Stomach smooth muscle (tissue), 2 donors: ENCODE results near the gene CD53.
"Not testable (repeated sequence)": the region's sequence is repeated elsewhere in the genome, so short reads cannot be mapped to it uniquely, and the experiment has no call there.

Experiments used
- H3K27ac ChIP-seq: one replicate; pipeline ENCODE4 v1.7.0; 2013; ENCODE audit warnings: mild to moderate bottlenecking, low read length, inconsistent platforms
- H3K27me3 ChIP-seq, 2 donors: one replicate each; pipeline ENCODE4 v1.7.0; 2013; ENCODE audit warnings: low read length in 2 of 2; ENCODE audit not compliant: insufficient read depth in 2 of 2, control insufficient read depth in 1 of 2
- H3K36me3 ChIP-seq, 2 donors: one replicate each; pipeline ENCODE4 v1.7.0; 2013; ENCODE audit warnings: low read length in 2 of 2; ENCODE audit not compliant: control insufficient read depth in 2 of 2, insufficient read depth in 2 of 2
- H3K4me1 ChIP-seq: one replicate; pipeline ENCODE4 v1.7.0; 2013; ENCODE audit warnings: low read length; ENCODE audit not compliant: control insufficient read depth, insufficient read depth
- H3K4me3 ChIP-seq, 2 donors: one replicate each; pipeline ENCODE4 v1.7.0; 2013; ENCODE audit warnings: low read length in 2 of 2
- H3K9ac ChIP-seq, 2 donors: one replicate each; pipeline ENCODE4 v1.7.0; 2013; ENCODE audit warnings: low read length in 2 of 2, mild to moderate bottlenecking in 1 of 2
- H3K9me3 ChIP-seq, 2 donors: one replicate each; pipeline ENCODE4 v1.7.0; 2013; ENCODE audit warnings: low read length in 2 of 2; ENCODE audit not compliant: control insufficient read depth in 2 of 2
- donor health status: healthy.
- donor health status: Pancreatic carcinoma.

The CD53 gene

GRCh38 chr1:110859062-110859461, 13.9 kb upstream of the CD53 start:
- Histone ChIP-seq H3K9me3 (peaks cover 0 to 4% of the 10 kb centered on the region in 2 donors), H3K27ac (no peak overlapping the region), H3K27me3 (no peaks in the 10 kb centered on the region)

DNA sequence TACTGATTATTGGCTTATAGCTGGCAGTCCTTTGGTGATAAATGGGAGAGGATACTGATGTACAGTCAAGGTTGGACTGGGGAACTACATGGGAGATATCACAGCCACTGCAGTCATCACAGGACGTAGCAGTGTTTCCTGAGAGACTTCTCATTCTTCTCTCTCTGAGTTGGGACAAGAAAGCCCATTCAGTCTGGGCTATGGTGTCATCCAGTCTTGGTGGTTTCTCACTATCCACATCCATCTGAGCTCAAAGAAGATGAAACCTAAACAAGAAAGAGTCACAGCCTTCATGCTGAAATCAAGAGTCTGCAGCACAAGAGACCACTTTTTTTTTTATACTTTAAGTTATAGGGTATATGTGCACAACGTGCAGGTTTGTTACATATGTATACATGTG, 12.8 kb upstream of the CD53 start:
- Histone ChIP-seq H3K9me3 (peaks cover 0 to 4% of the 10 kb centered on the region in 2 donors), H3K4me3 (no peak overlapping the region), H3K4me1 (no peaks in the 10 kb centered on the region), H3K9ac (no peak overlapping the region), H3K27me3 (no peaks in the 10 kb centered on the region), H3K27ac (no peak overlapping the region), H3K36me3 (no peaks in the 10 kb centered on the region)

More at GRCh38 chr1:110859062-110859461, 13.9 kb upstream of the CD53 start:
- no peaks in the 10 kb centered on the region for H3K36me3 ChIP-seq
- H3K9ac ChIP-seq, result no peak overlapping the region
- H3K4me3 ChIP-seq, result no peak overlapping the region
- H3K4me1 ChIP-seq, result no peaks in the 10 kb centered on the region

DNA sequence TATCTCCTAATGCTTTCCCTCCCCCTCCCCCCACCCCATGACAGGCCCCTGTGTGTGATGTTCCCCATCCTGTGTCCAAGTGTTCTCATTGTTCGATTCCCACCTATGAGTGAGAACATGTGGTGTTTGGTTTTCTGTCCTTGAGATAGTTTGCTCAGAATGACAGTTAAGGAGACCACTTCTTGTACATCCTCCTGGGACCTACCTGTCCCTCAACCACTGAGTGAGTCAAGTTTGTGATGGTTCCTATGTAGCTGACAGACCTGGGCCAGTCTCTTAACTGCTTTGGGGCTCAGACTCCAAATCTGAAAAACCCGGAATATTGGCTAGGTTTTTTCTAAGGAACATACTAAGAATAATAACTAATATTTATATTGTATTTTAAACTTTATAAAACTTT, 12.3 kb upstream of the CD53 start:
- not testable (repeated sequence) for H3K9me3 ChIP-seq, H3K4me3 ChIP-seq, H3K36me3 ChIP-seq, H3K27ac ChIP-seq, H3K9ac ChIP-seq, H3K4me1 ChIP-seq, H3K27me3 ChIP-seq

DNA sequence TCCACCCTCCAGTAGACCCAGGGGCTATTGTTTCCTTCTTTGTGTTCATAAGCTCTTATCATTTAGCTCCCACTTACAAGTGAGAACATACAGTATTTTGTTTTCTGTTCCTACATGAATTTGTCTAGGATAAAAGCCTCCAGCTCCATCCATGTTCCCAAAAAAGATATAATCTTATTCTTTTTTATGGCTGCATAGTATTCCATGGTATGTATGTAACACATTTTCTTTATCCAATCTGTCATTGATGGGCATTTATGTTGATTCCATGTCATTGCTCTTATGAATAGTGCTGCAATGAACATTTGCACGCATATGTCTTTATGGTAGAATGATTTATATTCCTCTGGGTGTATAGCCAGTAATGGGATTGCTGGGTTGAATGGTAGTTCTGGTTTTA, 11.0 kb upstream of the CD53 start:
- H3K27me3 ChIP-seq, H3K4me3 ChIP-seq, H3K4me1 ChIP-seq, H3K27ac ChIP-seq, H3K9me3 ChIP-seq, H3K36me3 ChIP-seq, H3K9ac ChIP-seq: not testable (repeated sequence)

- Histone ChIP-seq H3K9ac (no peak overlapping the region), H3K36me3 (no peaks in the 10 kb centered on the region), H3K27me3 (no peaks in the 10 kb centered on the region), H3K4me1 (no peaks in the 10 kb centered on the region), H3K9me3 (peaks cover 0 to 4% of the 10 kb centered on the region in 2 donors), H3K27ac (no peak overlapping the region), H3K4me3 (no peak overlapping the region)
Observed at GRCh38 chr1:110864287-110864686, 8.7 kb upstream of the CD53 start.

DNA sequence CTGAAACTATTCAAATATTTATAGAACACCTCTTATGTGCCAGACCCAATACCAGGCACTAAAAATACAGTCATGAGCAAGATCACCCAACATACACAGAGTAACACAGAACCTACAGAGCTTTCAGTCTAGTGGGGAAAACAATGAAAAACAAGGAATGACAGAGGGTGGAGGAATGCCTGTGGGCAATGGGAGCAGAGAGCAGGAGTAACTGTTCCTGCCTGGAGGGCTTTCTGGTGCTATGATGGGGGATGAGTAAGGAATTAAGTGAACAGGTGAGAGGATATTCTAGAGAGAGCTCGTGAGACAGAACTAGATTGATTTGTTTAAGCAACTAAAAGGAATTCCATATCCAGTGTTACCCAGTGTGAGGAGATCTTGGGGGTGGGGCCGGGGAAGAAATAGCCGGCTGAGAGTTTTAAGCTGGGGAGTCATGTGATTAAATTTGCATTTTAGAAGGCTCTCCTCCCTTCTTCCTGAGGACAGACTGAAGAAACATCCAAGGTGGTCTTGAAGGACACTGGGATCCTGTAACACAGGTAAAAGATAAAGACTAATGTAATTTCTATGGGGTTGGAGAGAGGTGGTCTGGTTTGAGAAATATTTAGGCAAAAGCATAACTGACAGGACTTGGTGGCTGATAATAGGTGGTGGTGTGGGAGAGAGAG, 2.1 kb upstream of the CD53 start:
- no peaks in the 10 kb centered on the region for H3K4me1 ChIP-seq
- no peak overlapping the region for H3K4me3 ChIP-seq
- no peaks in the 10 kb centered on the region for H3K36me3 ChIP-seq
- no peaks in the 10 kb centered on the region for H3K27me3 ChIP-seq
- H3K27ac ChIP-seq, result no peak overlapping the region
- H3K9me3 ChIP-seq, result no peaks in the 10 kb centered on the region
- H3K9ac ChIP-seq, result no peak overlapping the region

DNA sequence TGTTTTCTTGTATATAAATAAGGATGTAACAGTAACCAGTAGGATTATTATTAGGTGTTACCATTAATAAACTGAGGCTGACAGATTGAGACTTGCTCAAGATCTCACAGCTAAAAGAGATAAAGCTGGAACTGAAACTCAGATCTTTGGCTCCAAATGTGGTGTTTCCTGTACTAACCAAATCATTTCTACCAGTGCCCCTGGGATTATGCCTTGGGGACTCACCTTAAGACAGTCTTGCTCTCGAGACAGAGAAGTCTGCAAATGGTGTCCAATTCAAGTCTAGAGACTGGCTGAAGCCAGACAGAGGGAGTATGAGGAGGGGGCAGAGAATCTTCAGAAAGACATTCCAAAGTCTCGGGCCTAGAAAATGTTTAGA, 593 bp upstream of the CD53 start:
- H3K27ac ChIP-seq, result no peak overlapping the region

DNA sequence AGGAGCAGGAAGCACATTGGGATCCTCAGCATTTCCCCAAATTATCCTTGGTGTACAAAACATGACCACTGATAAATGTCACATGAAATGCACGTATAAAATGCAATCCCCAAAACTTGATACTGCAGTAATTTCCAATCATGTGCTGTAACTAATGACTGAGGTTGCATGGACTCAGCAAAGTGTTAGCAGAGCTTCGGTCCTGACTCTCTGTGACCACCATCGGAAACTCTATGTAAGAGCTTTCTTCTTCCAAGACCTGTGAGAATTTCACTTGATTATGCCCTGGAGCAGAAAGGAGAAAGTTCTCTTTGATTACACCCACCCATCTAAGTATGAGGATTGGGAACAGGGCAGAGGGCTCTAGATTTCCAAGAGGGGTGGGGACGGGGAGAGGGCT, 908 bp downstream of the CD53 start:
- Histone ChIP-seq H3K36me3 (no peaks in the 10 kb centered on the region), H3K27me3 (no peaks in the 10 kb centered on the region), H3K9ac (no peak overlapping the region), H3K4me1 (no peaks in the 10 kb centered on the region), H3K9me3 (no peaks in the 10 kb centered on the region), H3K27ac (no peak overlapping the region), H3K4me3 (no peak overlapping the region)

More for the DNA sequence above, 593 bp upstream of the CD53 start:
- Histone ChIP-seq H3K4me3 (no peak overlapping the region), H3K36me3 (no peaks in the 10 kb centered on the region), H3K4me1 (no peaks in the 10 kb centered on the region), H3K27me3 (no peaks in the 10 kb centered on the region), H3K9ac (no peak overlapping the region), H3K9me3 (no peaks in the 10 kb centered on the region)

- H3K4me1 ChIP-seq, result no peaks in the 10 kb centered on the region
- H3K36me3 ChIP-seq, result no peaks in the 10 kb centered on the region
- no peaks in the 10 kb centered on the region for H3K9me3 ChIP-seq
- peak overlapping the region; percentile 3 to 10 for H3K4me3 ChIP-seq
- H3K27me3 ChIP-seq, result no peaks in the 10 kb centered on the region
- no peak overlapping the region for H3K27ac ChIP-seq
- no peak overlapping the region for H3K9ac ChIP-seq
Observed at GRCh38 chr1:110874324-110875215, 1.6 kb downstream of the CD53 start.

DNA sequence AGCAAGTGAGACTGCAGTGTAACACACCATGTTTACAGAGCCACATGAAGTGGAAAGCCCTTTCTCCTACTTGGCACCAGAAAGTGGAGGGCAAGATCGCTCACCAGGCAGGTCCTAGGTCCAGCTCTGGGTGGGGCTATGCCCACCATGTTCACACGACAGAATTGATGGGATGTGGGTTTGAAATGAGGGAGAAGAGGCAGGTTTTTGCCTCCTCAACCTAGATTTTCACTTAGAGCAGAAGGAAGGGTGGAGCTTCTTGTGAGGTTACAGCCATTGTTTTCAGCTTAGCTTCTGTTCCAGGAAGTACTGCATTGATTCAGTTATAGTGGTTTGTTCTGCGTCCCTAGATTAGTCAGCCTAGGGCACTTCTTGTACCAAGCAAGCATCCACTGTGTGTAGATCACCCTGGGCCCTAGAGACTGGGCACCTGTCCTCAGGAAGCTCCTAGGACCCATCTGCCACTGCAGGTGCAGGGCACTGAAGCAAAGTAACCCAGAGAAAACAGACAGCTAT, 2.3 kb downstream of the CD53 start:
- no peak overlapping the region for H3K27ac ChIP-seq

More for the DNA sequence above, 2.3 kb downstream of the CD53 start:
- Histone ChIP-seq H3K36me3 (no peaks in the 10 kb centered on the region), H3K4me1 (no peaks in the 10 kb centered on the region), H3K9ac (no peak overlapping the region), H3K4me3 (peak overlapping the region in 1 of 2 donors; percentile 3), H3K27me3 (no peaks in the 10 kb centered on the region), H3K9me3 (peaks cover 0 to 4% of the 10 kb centered on the region in 2 donors)
